Measurements from ENCODE around the gene BICD1. TPM values are rescaled to one million over a fixed set of nuclear protein-coding genes. Genes with fewer than 3 reads are reported as not detected.

The BICD1 gene
- polyA plus RNA-seq, 6 donors from 2014 or later: 2.9 to 20.6 (median 13.1) TPM

DNA sequence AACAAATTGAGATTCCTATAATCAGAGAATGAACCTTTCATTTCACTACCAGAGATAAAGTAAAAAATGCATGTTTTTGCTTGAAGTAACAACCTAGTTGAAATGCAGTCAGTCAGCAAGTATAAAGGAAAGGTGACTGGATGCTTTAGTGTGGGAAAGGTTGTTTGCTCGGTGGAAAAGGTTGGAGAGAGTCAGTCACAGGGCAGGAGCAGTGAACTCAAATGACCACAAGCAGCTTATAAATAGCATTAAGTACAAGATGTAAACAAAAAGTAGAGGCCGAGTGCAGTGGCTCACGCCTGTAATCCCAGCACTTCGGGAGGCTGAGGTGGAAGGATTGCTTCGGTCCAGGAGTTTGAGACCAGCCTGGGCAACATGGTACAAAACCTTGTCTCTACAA, 194.6 kb downstream of the BICD1 start:
- peaks cover 19 to 50% (median 22%) of the 10 kb centered on the region in 3 donors for H3K4me1 Mint-ChIP-seq
- ATAC-seq (ENCODE audit: low read depth in 2 of 2): no peak
- H3K9me3 Mint-ChIP-seq: no peaks in the 10 kb centered on the region
- no peaks in the 10 kb centered on the region for H3K27me3 Mint-ChIP-seq
- peak overlapping the region in 5 of 8 donors; percentile 24 to 65 (median 42) for H3K4me3 Mint-ChIP-seq
- peak overlapping the region in 5 of 6 donors; percentile 44 to 93 (median 79) for H3K27ac Mint-ChIP-seq
- DNase-seq: no peak
- no peaks in the 10 kb centered on the region for H3K36me3 Mint-ChIP-seq

GRCh38 chr12:32302218-32303173, 195.8 kb downstream of the BICD1 start:
- H3K4me3 Mint-ChIP-seq: peak overlapping the region in 7 of 8 donors; percentile 48 to 78 (median 62)
- H3K4me1 Mint-ChIP-seq: peaks cover 19 to 44% (median 22%) of the 10 kb centered on the region in 3 donors
- ATAC-seq (ENCODE audit: low read depth in 2 of 2) (peak; percentile 97), DNase-seq (peak; percentile 48)
- no peaks in the 10 kb centered on the region for H3K36me3 Mint-ChIP-seq
- H3K9me3 Mint-ChIP-seq: no peaks in the 10 kb centered on the region
- H3K27me3 Mint-ChIP-seq: no peaks in the 10 kb centered on the region
- peak overlapping the region; percentile 4 to 93 (median 75) for H3K27ac Mint-ChIP-seq

DNA sequence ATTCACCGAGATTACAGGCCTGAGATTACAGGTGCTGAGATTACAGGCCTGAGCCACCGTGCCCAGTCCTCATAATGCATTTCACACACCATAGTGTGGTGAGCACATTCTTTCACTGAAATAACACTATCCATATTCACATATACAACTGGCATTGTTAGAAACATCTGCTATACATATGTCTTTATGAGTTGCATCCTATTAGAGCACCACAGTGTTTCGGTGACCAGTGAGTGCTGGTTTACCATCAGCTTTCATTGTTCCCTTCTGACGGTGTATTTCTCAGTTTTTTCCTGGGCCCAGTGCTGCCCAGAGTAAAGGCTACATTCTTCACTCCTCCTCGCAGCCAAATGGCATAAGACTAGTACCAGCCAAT, 196.5 kb downstream of the BICD1 start:
- DNase-seq: no peak
- Mint-ChIP-seq H3K9me3 (no peaks in the 10 kb centered on the region), H3K36me3 (no peaks in the 10 kb centered on the region), H3K27ac (peak overlapping the region in 3 of 6 donors; percentile 16 to 47 (median 18)), H3K4me1 (peaks cover 19 to 38% (median 22%) of the 10 kb centered on the region in 3 donors), H3K4me3 (peak overlapping the region in 1 of 8 donors; percentile 6), H3K27me3 (no peaks in the 10 kb centered on the region)
- no peak for ATAC-seq (ENCODE audit: low read depth in 2 of 2)

DNA sequence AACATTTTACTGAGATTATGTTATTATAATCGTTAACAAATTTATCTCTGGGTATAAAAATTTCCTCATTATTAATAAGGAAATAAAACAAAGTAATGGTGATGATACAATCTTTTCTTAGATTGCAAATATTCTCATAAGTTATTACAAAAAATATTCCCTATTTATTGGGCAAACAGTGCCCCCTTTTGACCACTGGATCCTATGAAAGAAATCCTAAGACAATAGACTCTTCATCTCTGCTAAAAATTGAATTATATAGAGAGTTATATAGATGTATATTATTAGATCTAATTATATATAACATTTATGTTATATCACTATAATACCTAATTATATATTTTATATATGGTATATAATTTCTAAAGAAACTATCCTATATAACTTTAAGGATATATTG, 198.5 kb downstream of the BICD1 start:
- no peak for DNase-seq
- Mint-ChIP-seq H3K36me3 (no peaks in the 10 kb centered on the region), H3K4me1 (peaks cover 13 to 22% (median 16%) of the 10 kb centered on the region in 3 donors), H3K27me3 (no peaks in the 10 kb centered on the region), H3K27ac (peak overlapping the region in 1 of 6 donors; percentile 20), H3K4me3 (peak overlapping the region in 1 of 8 donors; percentile 9), H3K9me3 (no peaks in the 10 kb centered on the region)
- ATAC-seq (ENCODE audit: low read depth in 2 of 2): no peak

- no peak overlapping the region for H3K4me3 Mint-ChIP-seq
- no peaks in the 10 kb centered on the region for H3K27me3 Mint-ChIP-seq
Observed at GRCh38 chr12:32307326-32307725, 200.7 kb downstream of the BICD1 start.

GRCh38 chr12:32309811-32310736, 203.4 kb downstream of the BICD1 start:
- H3K4me1 Mint-ChIP-seq: peaks cover 4 to 11% (median 8%) of the 10 kb centered on the region in 3 donors
- no peaks in the 10 kb centered on the region for H3K9me3 Mint-ChIP-seq
- DNase-seq (no peak), ATAC-seq (ENCODE audit: low read depth in 2 of 2) (no peak)
- no peaks in the 10 kb centered on the region for H3K36me3 Mint-ChIP-seq
- no peak overlapping the region for H3K27ac Mint-ChIP-seq
- no peaks in the 10 kb centered on the region for H3K27me3 Mint-ChIP-seq
- no peak overlapping the region for H3K4me3 Mint-ChIP-seq

More at GRCh38 chr12:32307326-32307725, 200.7 kb downstream of the BICD1 start:
- peaks cover 4 to 12% (median 11%) of the 10 kb centered on the region in 3 donors for H3K4me1 Mint-ChIP-seq
- ATAC-seq (ENCODE audit: low read depth in 2 of 2) (no peak), DNase-seq (no peak)
- H3K36me3 Mint-ChIP-seq: no peaks in the 10 kb centered on the region
- no peak overlapping the region for H3K27ac Mint-ChIP-seq
- H3K9me3 Mint-ChIP-seq: no peaks in the 10 kb centered on the region

GRCh38 chr12:32312049-32312670, 205.5 kb downstream of the BICD1 start:
- H3K4me1 Mint-ChIP-seq: peaks cover 4 to 11% (median 8%) of the 10 kb centered on the region in 3 donors
- DNase-seq (peak; percentile 29), ATAC-seq (ENCODE audit: low read depth in 2 of 2) (peak; percentile 55 to 70)
- H3K27me3 Mint-ChIP-seq: no peaks in the 10 kb centered on the region
- H3K4me3 Mint-ChIP-seq: no peak overlapping the region
- H3K9me3 Mint-ChIP-seq: peaks cover 0 to 2% (median 0%) of the 10 kb centered on the region in 7 donors
- no peaks in the 10 kb centered on the region for H3K36me3 Mint-ChIP-seq
- peak overlapping the region in 3 of 6 donors; percentile 4 to 71 (median 37) for H3K27ac Mint-ChIP-seq

- Mint-ChIP-seq H3K9me3 (peaks cover 0 to under 1% (median 0%) of the 10 kb centered on the region in 7 donors), H3K36me3 (peaks cover 4 to 8% of the 10 kb centered on the region in 2 donors), H3K4me1 (peaks cover 0 to 5% (median 2%) of the 10 kb centered on the region in 3 donors), H3K27me3 (no peaks in the 10 kb centered on the region), H3K27ac (no peak overlapping the region), H3K4me3 (no peak overlapping the region)
- DNase-seq (no peak), ATAC-seq (ENCODE audit: low read depth in 2 of 2) (no peak)
Observed at GRCh38 chr12:32322354-32322753, 215.7 kb downstream of the BICD1 start.

GRCh38 chr12:32331133-32331532, 224.5 kb downstream of the BICD1 start:
- no peak for ATAC-seq (ENCODE audit: low read depth in 2 of 2)
- H3K27me3 Mint-ChIP-seq: no peaks in the 10 kb centered on the region
- DNase-seq: no peak
- H3K4me3 Mint-ChIP-seq: no peak overlapping the region
- H3K27ac Mint-ChIP-seq: no peak overlapping the region
- H3K9me3 Mint-ChIP-seq: no peaks in the 10 kb centered on the region
- H3K36me3 Mint-ChIP-seq: peaks cover 17 to 23% of the 10 kb centered on the region in 2 donors
- peaks cover 0 to 3% (median 0%) of the 10 kb centered on the region in 3 donors for H3K4me1 Mint-ChIP-seq

GRCh38 chr12:32332446-32332845, 225.8 kb downstream of the BICD1 start:
- H3K36me3 Mint-ChIP-seq: peaks cover 13 to 19% of the 10 kb centered on the region in 2 donors
- no peaks in the 10 kb centered on the region for H3K27me3 Mint-ChIP-seq
- H3K4me3 Mint-ChIP-seq: no peak overlapping the region
- no peak overlapping the region for H3K27ac Mint-ChIP-seq
- ATAC-seq (ENCODE audit: low read depth in 2 of 2): no peak
- H3K9me3 Mint-ChIP-seq: no peaks in the 10 kb centered on the region
- peaks cover 0 to under 1% (median 0%) of the 10 kb centered on the region in 3 donors for H3K4me1 Mint-ChIP-seq
- DNase-seq: no peak

DNA sequence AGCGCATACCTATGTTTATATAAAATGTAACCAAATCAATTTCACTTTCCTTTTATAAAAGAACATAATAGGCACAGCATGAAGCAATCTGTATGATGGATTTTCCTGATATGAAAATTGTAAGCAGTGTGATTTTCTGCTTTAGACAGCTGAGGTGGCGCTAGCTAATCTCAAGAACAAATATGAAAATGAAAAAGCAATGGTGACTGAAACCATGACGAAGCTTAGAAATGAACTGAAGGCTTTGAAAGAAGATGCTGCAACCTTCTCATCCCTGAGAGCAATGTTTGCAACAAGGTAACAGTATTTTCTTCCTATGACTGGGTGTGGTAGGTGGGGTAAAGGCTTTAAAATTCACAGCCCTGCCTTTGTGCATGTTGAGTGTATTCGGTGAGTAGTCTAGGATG, 227.7 kb downstream of the BICD1 start:
- Mint-ChIP-seq H3K36me3 (peaks cover 13 to 17% of the 10 kb centered on the region in 2 donors), H3K4me1 (no peaks in the 10 kb centered on the region), H3K27ac (peak overlapping the region in 1 of 6 donors; percentile 56), H3K27me3 (no peaks in the 10 kb centered on the region), H3K9me3 (no peaks in the 10 kb centered on the region), H3K4me3 (no peak overlapping the region)
- DNase-seq: no peak
- ATAC-seq (ENCODE audit: low read depth in 2 of 2): no peak

DNA sequence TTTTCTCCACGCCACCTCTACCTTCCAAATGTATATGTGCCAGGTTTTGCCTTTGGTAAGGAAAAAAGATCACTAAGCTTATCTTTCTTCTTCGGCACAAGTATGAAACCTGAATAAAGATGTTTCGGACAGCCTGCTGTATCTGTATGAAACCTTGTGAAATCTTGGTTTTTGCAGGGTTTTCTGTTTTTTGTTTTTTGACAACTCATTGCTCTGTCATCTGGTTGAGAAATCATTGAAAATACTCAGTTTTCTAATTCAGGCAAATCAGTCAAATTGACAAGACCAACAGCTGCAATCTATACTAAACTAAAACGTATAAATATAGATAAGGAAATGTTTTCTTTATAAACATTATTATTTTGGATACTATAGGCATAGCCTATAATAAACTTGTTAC, 229.6 kb downstream of the BICD1 start:
- no peaks in the 10 kb centered on the region for H3K4me1 Mint-ChIP-seq
- H3K4me3 Mint-ChIP-seq: no peak overlapping the region
- ATAC-seq (ENCODE audit: low read depth in 2 of 2) (no peak), DNase-seq (no peak)
- H3K9me3 Mint-ChIP-seq: no peaks in the 10 kb centered on the region
- H3K36me3 Mint-ChIP-seq: peaks cover 20 to 24% of the 10 kb centered on the region in 2 donors
- no peaks in the 10 kb centered on the region for H3K27me3 Mint-ChIP-seq
- no peak overlapping the region for H3K27ac Mint-ChIP-seq

DNA sequence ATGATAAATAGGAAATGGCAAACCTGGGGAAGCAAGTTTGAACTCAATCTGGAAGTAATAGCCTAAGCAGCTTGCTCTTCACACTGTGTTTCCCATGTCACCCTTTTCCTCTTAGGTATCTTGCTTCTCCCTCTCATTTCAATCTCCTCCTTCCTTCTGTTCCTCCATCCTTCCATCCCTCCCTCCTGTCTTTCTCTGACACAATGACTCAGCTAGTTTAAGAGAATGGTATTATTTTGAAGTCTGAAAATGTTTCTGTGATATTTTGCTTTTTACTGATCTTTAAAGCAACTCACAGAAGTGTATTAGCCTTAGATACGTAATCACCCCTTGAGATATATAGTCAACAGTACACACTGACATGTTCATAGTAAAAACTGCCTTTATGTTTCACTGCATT, 236.8 kb downstream of the BICD1 start:
- ATAC-seq (ENCODE audit: low read depth in 2 of 2) (no peak), DNase-seq (no peak)
- no peak overlapping the region for H3K4me3 Mint-ChIP-seq
- H3K27ac Mint-ChIP-seq: no peak overlapping the region
- no peaks in the 10 kb centered on the region for H3K9me3 Mint-ChIP-seq
- no peaks in the 10 kb centered on the region for H3K4me1 Mint-ChIP-seq
- no peaks in the 10 kb centered on the region for H3K27me3 Mint-ChIP-seq
- H3K36me3 Mint-ChIP-seq: peaks cover 24 to 26% of the 10 kb centered on the region in 2 donors
